IPS DF 4.7 (cell line): ENCODE measurements around the gene MS4A10.

Experiments
- DNase-seq: peaks from one replicate; pipeline ENCODE4 v3.0.0-alpha.2; 2013; ENCODE audit warnings: low spot score; ENCODE audit errors: extremely low read depth

MS4A10 gene

GRCh38 chr11:60765355-60765754 lies 19.8 kb upstream of the MS4A10 start:
- no peak for DNase-seq

GRCh38 chr11:60766547-60766946 lies 18.6 kb upstream of the MS4A10 start:
- DNase-seq = no peak

GRCh38 chr11:60767388-60767811 lies 17.7 kb upstream of the MS4A10 start:
- no peak for DNase-seq

GRCh38 chr11:60768202-60768601 lies 16.9 kb upstream of the MS4A10 start:
- no peak for DNase-seq

GRCh38 chr11:60769273-60769672 lies 15.9 kb upstream of the MS4A10 start:
- DNase-seq = no peak

- DNase-seq = no peak
Observed at GRCh38 chr11:60769811-60770210, 15.3 kb upstream of the MS4A10 start.

- no peak for DNase-seq
Observed at GRCh38 chr11:60771146-60771545, 14.0 kb upstream of the MS4A10 start.

- DNase-seq = no peak
Observed at GRCh38 chr11:60771879-60772525, 13.1 kb upstream of the MS4A10 start.

- DNase-seq = no peak
Observed at GRCh38 chr11:60772666-60773065, 12.5 kb upstream of the MS4A10 start.

GRCh38 chr11:60774726-60775125 lies 10.4 kb upstream of the MS4A10 start:
- no peak for DNase-seq

GRCh38 chr11:60775420-60775961 lies 9.6 kb upstream of the MS4A10 start:
- DNase-seq = peak; percentile 75

- DNase-seq = no peak
Observed at GRCh38 chr11:60776167-60776566, 9.0 kb upstream of the MS4A10 start.

- DNase-seq = no peak
Observed at GRCh38 chr11:60777106-60777505, 8.0 kb upstream of the MS4A10 start.

GRCh38 chr11:60777572-60777971 lies 7.6 kb upstream of the MS4A10 start:
- no peak for DNase-seq

GRCh38 chr11:60780065-60780464 lies 5.1 kb upstream of the MS4A10 start:
- DNase-seq = no peak

GRCh38 chr11:60780774-60781173 lies 4.4 kb upstream of the MS4A10 start:
- DNase-seq = no peak

- DNase-seq = no peak
Observed at GRCh38 chr11:60781286-60781980, 3.7 kb upstream of the MS4A10 start.

- no peak for DNase-seq
Observed at GRCh38 chr11:60781981-60782316, 3.2 kb upstream of the MS4A10 start.

GRCh38 chr11:60782393-60783140 lies 2.6 kb upstream of the MS4A10 start:
- DNase-seq = no peak

GRCh38 chr11:60783141-60783484 lies 2.0 kb upstream of the MS4A10 start:
- no peak for DNase-seq

- no peak for DNase-seq
Observed at GRCh38 chr11:60783911-60784310, 1.2 kb upstream of the MS4A10 start.

- no peak for DNase-seq
Observed at GRCh38 chr11:60785806-60786361, 751 bp downstream of the MS4A10 start.
